Non-pigmented ciliary epithelial cell (primary cell): ENCODE results near the gene TSPEAR.
"Not testable (repeated sequence)": the region's sequence is repeated elsewhere in the genome, so short reads cannot be mapped to it uniquely, and the experiment has no call there.

Experiments used
- DNase-seq: peaks from one replicate; pipeline ENCODE4 v3.0.0-alpha.2; 2010; ENCODE audit warnings: low read depth

TSPEAR gene

DNA sequence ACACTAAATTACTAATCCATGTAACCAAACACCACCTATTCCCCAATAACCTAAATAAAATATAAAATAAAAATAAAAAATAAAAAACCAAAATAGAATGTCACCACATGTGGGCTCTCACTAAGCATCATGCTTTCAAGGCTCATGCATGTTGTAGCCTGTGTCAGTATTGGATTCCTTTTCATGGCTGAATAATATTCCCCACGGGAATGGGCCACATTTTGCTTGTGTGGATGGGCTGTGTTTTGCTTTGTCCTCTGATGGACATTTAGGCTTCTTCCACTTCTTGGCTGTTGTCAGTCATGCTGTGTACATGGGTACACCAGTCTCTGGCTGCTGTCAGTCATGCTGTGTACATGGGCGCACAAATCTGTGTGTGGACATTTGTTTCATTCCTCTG, 122.3 kb downstream of the TSPEAR start:
- DNase-seq, result no peak

- no peak for DNase-seq
Observed at GRCh38 chr21:44585892-44586291, 125.5 kb downstream of the TSPEAR start.

GRCh38 chr21:44583800-44584147, 127.6 kb downstream of the TSPEAR start:
- no peak for DNase-seq

- no peak for DNase-seq
Observed at GRCh38 chr21:44583089-44583799, 128.1 kb downstream of the TSPEAR start.

DNA sequence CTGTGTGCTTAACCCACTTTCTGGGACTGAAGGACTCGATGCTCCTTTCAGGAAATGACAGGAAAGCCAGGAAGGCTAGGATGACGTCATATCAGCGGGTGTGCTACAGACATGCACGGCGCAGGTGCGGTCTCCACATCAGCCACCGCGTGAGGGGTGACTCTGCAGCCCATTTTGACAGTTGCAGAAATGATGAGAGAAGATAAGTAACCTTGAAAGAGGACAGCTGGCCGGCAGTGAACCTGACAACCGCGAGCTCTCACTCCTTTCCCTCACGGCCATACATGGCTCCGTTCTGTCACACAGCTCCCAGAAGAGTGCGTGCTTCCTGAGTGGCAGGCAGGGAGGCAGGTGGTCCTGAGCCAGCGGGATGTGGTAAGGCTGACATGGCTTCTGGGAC, 129.3 kb downstream of the TSPEAR start:
- DNase-seq, result no peak

DNA sequence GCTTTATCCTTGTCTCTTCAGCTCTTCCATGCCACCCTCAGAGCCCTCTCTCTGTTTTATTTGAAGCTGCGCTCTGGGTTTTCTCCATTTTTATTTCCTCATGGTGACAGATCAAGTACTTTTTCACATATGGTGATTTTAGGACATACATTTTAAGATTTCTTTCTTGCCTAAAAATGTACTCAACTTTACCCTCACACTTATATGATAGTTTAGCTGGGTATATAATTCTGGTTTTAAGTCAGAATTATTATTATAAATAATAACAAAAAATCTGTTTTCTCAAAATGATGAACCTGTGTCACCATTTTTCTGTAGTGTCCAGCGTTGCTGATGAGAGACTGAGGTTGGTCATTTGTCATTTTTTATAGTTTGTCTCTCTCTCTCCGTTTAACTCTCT, 130.2 kb downstream of the TSPEAR start:
- DNase-seq, result no peak

DNA sequence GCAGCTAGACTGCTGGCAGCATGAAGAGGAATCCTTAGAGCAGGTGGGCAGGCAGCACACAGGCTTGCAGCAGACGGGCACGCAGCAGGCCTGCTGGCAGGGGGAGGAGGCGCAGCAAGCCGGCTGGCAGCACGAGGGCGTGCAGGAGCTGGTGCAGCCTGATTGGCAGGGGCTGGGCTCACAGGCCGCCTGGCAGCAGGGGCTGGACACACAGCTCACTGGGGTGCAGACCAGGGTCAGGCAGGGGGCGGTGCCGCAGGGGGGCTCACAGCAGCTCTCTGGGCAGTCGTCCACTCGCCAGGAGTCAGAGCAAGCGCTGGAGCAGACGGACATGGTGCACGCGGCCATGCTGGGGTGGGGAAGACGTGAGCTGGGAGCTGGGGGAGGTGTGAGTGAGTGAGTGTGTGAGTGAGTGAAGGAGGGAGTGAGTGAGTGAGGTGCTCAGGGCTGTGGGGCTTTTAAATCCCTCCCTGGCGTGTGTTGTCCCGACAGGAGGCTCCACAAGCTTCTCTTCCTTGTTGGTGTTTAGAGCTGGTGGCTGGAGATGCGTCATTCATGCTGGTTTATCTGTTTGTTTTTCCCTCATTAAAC, 131.0 kb downstream of the TSPEAR start, which contains the start of gene KRTAP10-5:
Gene KRTAP10-5 (minus strand): TSS at position 374 of the 591 bp plus-strand sequence. CDS start 26 bp downstream, at position 348.
- DNase-seq, result not testable (repeated sequence)

DNA sequence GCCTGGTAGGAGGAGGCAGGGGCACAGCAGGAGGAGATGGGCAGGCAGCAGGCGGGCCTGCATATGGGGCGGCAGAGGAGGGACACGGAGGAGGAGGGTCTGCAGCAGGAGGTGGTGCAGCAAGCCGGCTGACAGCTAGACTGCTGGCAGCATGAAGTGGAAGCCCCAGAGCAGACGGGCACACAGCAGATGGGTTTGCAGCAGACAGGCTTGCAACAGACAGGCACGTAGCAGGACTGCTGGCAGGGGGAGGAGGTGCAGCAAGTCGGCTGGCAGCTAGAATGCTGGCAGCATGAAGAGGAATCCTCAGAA, 131.6 kb downstream of the TSPEAR start:
- no peak for DNase-seq

DNA sequence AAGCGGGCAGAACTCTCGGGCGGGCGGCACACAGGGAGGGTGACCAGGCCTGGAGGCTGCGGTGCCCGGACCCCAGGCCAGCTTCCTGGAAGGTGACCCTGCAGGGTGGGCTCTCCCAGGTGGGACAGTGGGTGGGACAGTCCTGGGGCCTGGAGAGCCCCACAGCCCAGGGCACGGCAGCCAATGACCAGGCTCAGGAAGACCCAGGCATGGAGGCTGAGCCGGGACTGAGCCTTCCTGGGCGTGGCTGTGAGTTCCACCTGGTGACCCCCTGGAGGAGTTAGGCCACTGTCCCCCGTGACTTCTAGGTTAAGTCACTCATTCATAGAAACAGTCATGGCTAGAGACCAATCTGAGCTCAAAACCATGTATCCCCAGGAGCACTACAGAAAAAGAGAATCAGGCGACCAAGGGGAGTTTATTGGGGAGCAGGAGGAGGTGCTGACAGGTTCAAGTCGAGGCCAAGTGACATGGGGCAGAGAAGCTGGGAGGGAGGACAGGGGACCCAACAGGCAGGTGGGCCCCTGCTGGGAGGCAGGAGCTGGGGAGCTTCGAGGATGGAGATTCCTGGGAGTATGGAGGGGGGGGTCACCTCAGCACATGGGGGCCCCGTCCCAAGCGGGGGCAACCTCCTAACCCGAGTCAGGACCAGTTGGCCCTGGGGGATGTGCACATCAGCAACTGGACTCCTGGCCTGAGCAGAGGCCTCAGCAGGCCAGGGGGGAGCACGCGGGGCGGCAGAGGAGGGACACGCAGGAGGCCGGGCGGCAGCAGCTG, 132.1 kb downstream of the TSPEAR start:
- DNase-seq, result no peak

DNA sequence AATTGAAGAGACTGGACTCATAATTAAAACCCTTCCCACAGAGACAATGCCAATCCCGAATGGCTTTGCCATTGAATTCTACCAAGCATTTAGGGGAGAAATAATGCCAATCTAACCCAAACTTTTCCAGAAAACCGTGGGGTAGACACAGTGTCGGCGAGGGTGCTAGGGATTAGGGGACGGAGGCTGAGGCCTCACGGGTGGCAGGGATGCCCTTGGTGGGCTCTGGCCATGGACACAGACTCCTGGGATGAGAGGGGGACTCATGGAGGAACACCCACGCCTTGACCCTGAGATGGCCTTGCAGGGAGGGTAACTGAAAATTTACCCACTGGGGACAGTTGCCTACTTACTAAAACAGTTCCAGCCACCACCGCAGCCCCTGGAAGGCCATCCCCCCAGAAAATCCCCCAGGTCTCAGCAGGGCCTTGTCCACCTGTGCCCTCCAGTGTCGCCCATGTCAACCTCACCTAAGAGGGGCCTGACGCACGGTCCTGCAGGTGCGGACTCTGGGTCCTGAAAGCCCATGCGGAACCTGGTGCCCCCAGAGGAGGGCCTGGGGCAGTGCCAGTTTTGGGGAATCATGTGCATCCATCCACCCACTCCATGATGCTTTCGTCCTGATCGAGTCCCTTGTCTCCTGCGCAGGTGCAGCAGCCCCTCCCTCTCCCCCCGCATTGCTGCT, 132.9 kb downstream of the TSPEAR start:
- DNase-seq, result no peak

DNA sequence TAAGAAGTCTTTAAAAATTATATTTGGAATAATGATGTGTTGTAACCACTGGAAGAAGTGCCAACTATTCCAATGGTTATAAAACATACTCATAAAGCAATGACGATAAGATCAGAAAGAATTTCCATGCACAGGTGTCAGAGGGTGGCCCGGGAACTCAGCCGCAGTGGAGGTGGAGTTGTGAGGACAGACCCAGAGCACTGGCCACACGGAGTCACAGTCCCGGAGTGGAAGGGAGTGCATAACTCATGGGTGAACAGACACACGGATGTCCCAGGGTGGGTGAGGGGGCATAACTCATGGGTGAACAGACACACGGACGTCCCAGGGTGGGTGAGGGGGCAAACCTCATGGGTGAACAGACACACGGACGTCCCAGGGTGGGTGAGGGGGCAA, 135.3 kb downstream of the TSPEAR start:
- no peak for DNase-seq

DNA sequence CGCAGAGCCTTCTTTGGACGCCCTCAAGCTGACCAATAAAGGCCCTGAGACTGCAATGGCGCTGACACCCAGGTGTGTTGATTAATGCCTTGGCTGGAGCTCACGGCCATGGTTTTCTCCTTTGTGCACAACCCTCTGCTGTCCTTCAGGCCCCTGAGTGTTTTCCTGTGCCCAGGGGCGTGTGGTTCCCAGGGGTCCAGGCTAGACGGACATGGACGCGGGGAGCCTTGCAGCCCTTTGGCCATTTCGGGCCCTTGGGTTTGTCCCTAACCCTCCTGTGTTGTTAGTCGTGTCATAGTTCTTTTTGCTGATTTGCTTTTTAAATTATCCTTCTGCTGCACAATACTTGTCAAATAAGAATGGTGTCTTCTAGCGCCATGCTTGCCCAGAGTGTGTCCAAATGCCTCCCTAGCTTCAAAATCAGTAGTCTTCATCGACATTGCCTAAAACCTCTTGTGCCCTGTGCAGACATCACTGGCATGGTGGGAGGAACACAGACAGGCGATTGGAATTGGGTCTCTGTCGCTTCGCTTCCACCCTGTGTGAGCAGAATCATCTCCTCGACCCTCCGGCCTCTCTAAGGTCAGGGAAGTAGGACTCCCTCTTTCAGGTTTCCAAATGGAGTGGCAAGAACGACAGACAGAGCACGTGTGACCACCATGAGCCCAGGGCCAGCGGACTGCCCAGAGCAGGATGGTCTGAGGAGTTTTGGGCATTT, 135.9 kb downstream of the TSPEAR start:
- no peak for DNase-seq

GRCh38 chr21:44574457-44575306, 136.7 kb downstream of the TSPEAR start:
- no peak for DNase-seq

GRCh38 chr21:44573630-44574456, 137.5 kb downstream of the TSPEAR start, which contains the start of gene KRTAP10-4:
Gene KRTAP10-4 (plus strand): TSS chr21:44573729. CDS start chr21:44573759, 30 bp downstream.
- DNase-seq, result not testable (repeated sequence)

DNA sequence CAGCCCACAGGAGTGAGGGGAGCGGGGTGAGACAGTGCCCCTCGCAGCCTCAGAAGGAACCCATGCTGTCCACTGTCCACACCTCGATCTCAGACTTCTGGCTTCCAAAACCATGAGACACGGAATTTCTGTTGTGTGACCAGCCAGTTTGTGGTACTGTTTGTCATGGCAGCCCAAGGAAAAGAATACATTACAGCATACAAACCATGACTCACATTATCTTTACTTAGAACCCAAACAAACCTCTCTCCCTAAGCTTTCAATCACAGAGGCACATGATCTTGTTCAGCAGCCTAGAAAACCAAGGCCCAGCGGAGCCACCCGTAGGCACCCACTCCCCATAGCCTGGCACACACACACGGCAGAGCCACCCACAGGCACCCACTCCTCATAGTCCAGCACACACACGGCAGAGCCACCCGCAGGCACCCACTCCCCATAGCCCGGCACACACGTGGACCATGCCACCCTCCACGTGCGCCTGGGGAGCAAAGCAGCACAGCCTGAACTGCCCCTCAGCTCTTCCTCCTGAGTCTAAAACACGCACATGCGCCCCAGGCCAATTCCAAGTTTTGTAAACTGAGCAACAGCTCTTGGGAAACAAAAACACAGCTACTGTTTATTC, 138.3 kb downstream of the TSPEAR start:
- DNase-seq, result no peak

DNA sequence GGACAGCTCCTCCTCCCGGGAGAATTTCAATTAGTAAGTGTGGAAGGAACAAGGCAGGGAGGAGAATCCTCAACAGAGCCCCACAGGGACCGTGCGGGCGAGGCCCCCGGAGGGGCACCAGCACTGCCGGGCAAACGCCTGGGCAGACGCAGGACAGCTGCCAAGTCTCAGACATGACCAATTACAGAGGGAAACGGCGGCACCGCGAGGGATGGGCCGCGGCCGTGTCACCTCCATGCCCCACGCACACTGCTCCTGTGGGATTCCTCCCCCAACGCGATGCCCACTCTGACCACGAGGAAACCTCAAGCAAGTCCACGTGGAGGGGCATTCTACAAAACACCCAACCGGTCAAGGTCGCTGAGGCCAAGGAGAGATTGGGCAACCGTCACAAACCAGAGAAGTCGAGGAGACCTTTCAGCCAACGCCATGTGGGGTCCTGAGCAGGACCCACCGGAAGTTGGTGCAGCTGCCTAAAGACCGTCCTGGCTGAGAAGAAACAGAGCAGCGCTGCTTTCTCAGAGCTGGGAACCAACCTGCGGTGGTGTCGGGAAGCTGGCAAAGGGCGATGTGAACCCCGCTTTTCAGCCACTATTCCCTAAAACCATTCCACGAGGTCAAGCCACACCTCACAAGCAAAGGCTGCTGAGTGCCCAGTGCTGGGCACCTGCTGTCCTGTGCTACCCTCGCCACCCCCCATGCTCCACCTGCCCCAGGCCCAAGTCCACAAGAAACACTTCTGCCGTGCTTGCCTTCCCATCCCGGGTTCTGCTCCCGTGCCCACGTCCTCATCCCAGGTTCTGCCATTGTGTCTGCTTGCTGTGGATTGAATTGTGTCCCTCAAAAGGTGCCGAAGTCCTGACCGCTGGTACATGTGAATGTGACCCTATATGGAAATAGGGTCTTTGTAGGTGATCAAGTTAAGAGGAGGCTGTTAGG, 139.3 kb downstream of the TSPEAR start:
- no peak for DNase-seq

- no peak for DNase-seq
Observed at GRCh38 chr21:44571296-44571695, 140.1 kb downstream of the TSPEAR start.

- DNase-seq, result no peak
Observed at GRCh38 chr21:44569861-44570517, 141.4 kb downstream of the TSPEAR start.
